HL-60 (cell line): Measurements from ENCODE around the gene PTPRT.

Experiments used
- DNase-seq, 2 experiments: peaks; one replicate each; pipeline ENCODE4 v3.0.0-alpha.2; 2010 to 2020; ENCODE audit warnings: low read depth in 1 of 2, low spot score in 1 of 2
- H3K27ac ChIP-seq: fragments of 250-450 bp; sonication (Bioruptor Pico); replicated peaks from 2 replicates; pipeline ENCODE4 v1.5.1; 2020; ENCODE audit warnings: mild to moderate bottlenecking, moderate library complexity
- H3K27me3 ChIP-seq: fragments of 250-450 bp; sonication (Bioruptor Pico); 2 replicates; pipeline ENCODE4 v1.5.1; 2021; ENCODE audit warnings: mild to moderate bottlenecking, moderate library complexity; ENCODE audit not compliant: insufficient read depth, poor library complexity, severe bottlenecking
- H3K4me3 ChIP-seq: replicated peaks from 2 replicates; pipeline ENCODE4 v1.5.1; 2011; ENCODE audit warnings: mild to moderate bottlenecking, control low read depth, low read length; ENCODE audit not compliant: insufficient read depth
- CTCF ChIP-seq: IDR thresholded peaks from one replicate; pipeline ENCODE4 v1.5.1; 2011; ENCODE audit warnings: low read length, control low read depth, inconsistent platforms; ENCODE audit not compliant: insufficient read depth
- GABPA ChIP-seq: IDR thresholded peaks from 2 replicates; pipeline ENCODE4 v1.6.1; 2012; ENCODE audit warnings: low read depth
- POLR2AphosphoS5 ChIP-seq: IDR thresholded peaks from 2 replicates; pipeline ENCODE4 v1.6.1; 2012; ENCODE audit warnings: low read depth
- SPI1 ChIP-seq: IDR thresholded peaks from 2 replicates; pipeline ENCODE4 v1.6.1; 2012; ENCODE audit warnings: low read depth, mild to moderate bottlenecking, borderline replicate concordance
- TF ChIP-seq, protein P1 (sequence below): IDR thresholded peaks from 2 replicates; pipeline ENCODE4 v1.6.1; 2012; ENCODE audit warnings: low read depth; ENCODE audit not compliant: insufficient replicate concordance

The PTPRT gene

GRCh38 chr20:42429761-42430458 is 759.8 kb downstream of the PTPRT start:
- Histone ChIP-seq H3K4me3 (no peak overlapping the region), H3K27me3 (no peaks in the 10 kb centered on the region), H3K27ac (no peak overlapping the region)
- no peak for DNase-seq
- TF ChIP-seq, protein P1, sequence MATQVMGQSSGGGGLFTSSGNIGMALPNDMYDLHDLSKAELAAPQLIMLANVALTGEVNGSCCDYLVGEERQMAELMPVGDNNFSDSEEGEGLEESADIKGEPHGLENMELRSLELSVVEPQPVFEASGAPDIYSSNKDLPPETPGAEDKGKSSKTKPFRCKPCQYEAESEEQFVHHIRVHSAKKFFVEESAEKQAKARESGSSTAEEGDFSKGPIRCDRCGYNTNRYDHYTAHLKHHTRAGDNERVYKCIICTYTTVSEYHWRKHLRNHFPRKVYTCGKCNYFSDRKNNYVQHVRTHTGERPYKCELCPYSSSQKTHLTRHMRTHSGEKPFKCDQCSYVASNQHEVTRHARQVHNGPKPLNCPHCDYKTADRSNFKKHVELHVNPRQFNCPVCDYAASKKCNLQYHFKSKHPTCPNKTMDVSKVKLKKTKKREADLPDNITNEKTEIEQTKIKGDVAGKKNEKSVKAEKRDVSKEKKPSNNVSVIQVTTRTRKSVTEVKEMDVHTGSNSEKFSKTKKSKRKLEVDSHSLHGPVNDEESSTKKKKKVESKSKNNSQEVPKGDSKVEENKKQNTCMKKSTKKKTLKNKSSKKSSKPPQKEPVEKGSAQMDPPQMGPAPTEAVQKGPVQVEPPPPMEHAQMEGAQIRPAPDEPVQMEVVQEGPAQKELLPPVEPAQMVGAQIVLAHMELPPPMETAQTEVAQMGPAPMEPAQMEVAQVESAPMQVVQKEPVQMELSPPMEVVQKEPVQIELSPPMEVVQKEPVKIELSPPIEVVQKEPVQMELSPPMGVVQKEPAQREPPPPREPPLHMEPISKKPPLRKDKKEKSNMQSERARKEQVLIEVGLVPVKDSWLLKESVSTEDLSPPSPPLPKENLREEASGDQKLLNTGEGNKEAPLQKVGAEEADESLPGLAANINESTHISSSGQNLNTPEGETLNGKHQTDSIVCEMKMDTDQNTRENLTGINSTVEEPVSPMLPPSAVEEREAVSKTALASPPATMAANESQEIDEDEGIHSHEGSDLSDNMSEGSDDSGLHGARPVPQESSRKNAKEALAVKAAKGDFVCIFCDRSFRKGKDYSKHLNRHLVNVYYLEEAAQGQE: no peak
- no peak for TF ChIP-seq POLR2AphosphoS5
- no peak for TF ChIP-seq GABPA
- no peak for TF ChIP-seq CTCF
- no peak for TF ChIP-seq SPI1

GRCh38 chr20:42419814-42420532 is 769.7 kb downstream of the PTPRT start:
- Histone ChIP-seq H3K27me3 (no peaks in the 10 kb centered on the region), H3K27ac (no peak overlapping the region), H3K4me3 (no peak overlapping the region)
- TF ChIP-seq SPI1 (no peak), GABPA (no peak), POLR2AphosphoS5 (no peak), CTCF (no peak)
- TF ChIP-seq, protein P1: no peak
- DNase-seq: no peak

GRCh38 chr20:42406826-42407225 is 782.9 kb downstream of the PTPRT start:
- H3K4me3 ChIP-seq: no peak overlapping the region
- no peak for DNase-seq
- no peaks in the 10 kb centered on the region for H3K27me3 ChIP-seq
- TF ChIP-seq CTCF: no peak
- no peak for TF ChIP-seq GABPA
- TF ChIP-seq SPI1: no peak
- TF ChIP-seq POLR2AphosphoS5: no peak
- TF ChIP-seq, protein P1: no peak
- H3K27ac ChIP-seq: no peak overlapping the region
